ENCODE results near the gene HS3ST4. TPM values are rescaled to one million over a fixed set of nuclear protein-coding genes. Genes with fewer than 3 reads are reported as not detected.

Gene HS3ST4
- total and polyA plus RNA-seq, 2 donors (not counting 3 experiments of a cell fraction or from before 2014, with no cell fraction given) = not detected

DNA sequence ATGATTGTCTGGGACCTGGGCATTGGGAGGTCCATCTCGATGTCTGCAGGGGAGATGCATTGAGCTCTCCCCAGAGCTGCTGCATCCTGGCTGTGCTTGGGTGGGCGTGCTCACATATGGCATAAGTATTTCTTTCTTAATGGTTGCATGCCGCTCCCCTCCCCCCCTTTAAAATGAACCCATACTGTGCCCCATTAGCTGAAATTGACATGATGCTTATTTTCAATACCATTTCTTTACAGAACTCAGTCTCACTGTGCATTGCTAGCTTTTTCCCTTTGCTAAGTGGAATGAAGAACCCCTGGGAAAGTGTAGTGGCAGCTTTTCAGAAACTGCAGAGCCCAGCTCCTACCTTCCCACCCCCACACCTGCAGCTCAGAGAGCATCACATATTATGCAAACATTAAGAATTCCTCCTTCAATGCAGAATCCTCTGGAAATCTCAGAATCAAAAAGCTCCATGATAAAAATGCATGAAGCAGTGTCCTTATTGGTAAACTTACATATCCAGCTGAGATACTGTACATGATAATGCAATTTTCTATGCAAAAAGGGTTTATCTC is 56.4 kb downstream of the HS3ST4 start:
- Histone ChIP-seq H3K36me3 (ENCODE audit: control insufficient read depth in 2 of 2, extremely low read depth in 1 of 2, insufficient read depth in 2 of 2, low read length in 2 of 2) (no peaks in the 10 kb centered on the region), H3K9me1 (replicated peaks; ENCODE audit: control insufficient read depth, extremely low read depth, insufficient read depth, low read length) (no peaks in the 10 kb centered on the region), H3K27ac (ENCODE audit: insufficient read depth, low read depth, low read length) (no peak overlapping the region), H3K79me2 (ENCODE audit: control insufficient read depth, insufficient read depth, low read length) (no peaks in the 10 kb centered on the region), H3K9me3 (replicated peaks; ENCODE audit: control insufficient read depth, insufficient read depth, low read length) (no peaks in the 10 kb centered on the region), H3K4me3 (replicated peaks in 1 of 3; ENCODE audit: insufficient read depth in 1 of 3, low read depth in 1 of 3, low read length in 3 of 3) (no peak overlapping the region), H3K9ac (replicated peaks; ENCODE audit: extremely low read depth, insufficient read depth, low read length) (no peak overlapping the region), H3K4me1 (ENCODE audit: control insufficient read depth, extremely low read depth, insufficient read depth, low read length) (no peaks in the 10 kb centered on the region), H2AFZ (ENCODE audit: low read depth, low read length) (no peak overlapping the region), H3K27me3 (ENCODE audit: control insufficient read depth in 2 of 2, insufficient read depth in 2 of 2, low read length in 2 of 2) (no peaks in the 10 kb centered on the region), H3K4me2 (ENCODE audit: insufficient read depth, low read length) (no peak overlapping the region), H4K20me1 (replicated peaks; ENCODE audit: control insufficient read depth, extremely low read depth, insufficient read depth, low read length) (no peaks in the 10 kb centered on the region)
- dilution Hi-C loops (cut with MboI; ENCODE audit: extremely low pct_ligation_motif_present, low sequenced_read_pairs) (no loop called here), intact Hi-C loops (cut with micrococcal nuclease) (no loop called here)
- no TSS peak for BruUV-seq (replicated peaks)
- CTCF ChIA-PET = no interaction called here
- DNase-seq (ENCODE audit: low read depth, low spot score) = no peak
- TF ChIP-seq GATA2 (IDR thresholded peaks at IDR 0.05; ENCODE audit: insufficient read depth, insufficient read length, low read depth, low read length) = no peak
- POLR2A ChIA-PET = no interaction called here
- no peak for FAIRE-seq

DNA sequence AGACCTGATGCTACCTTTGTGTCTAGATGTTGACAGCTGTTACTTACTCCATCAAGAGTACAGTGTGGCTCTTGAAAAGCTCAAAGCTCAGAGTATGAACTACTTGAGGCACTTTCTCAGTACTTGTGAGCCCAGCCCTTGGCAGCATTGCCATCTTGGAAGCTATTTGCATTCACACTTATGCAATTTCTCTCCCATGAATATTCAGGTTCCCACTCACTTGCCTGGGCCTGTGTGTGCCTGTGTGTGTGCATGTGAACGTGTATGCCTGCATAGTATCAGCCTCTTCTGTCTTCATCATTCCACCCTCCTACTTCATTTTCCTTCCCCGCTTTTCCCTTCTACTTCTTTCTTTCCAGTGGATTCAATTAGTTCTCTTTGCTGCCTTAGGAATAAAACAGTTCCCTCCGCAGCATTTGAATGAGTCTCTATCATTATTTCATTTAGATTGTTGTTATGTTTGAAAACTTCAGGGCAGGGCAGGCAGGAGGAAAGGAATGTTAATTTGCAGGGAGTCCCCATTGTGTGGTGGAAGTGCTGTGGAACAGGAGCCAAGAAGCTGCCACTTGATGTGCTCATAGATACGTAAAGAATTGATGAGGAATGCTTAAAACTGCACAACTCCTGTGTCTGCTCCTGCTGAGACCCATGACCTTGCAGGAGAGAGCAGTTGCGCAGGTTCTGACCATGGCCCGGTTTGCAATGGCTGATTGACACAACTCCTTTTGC is 58.9 kb downstream of the HS3ST4 start:
- dilution Hi-C loops (cut with MboI; ENCODE audit: extremely low pct_ligation_motif_present, low sequenced_read_pairs) (no loop called here), intact Hi-C loops (cut with micrococcal nuclease) (no loop called here)
- no peaks in the 10 kb centered on the region for H3K27me3 ChIP-seq (ENCODE audit: control insufficient read depth in 2 of 2, insufficient read depth in 2 of 2, low read length in 2 of 2)
- H4K20me1 ChIP-seq (replicated peaks; ENCODE audit: control insufficient read depth, extremely low read depth, insufficient read depth, low read length) = no peaks in the 10 kb centered on the region
- no peaks in the 10 kb centered on the region for H3K9me3 ChIP-seq (replicated peaks; ENCODE audit: control insufficient read depth, insufficient read depth, low read length)
- BruUV-seq (replicated peaks) = no TSS peak
- H3K4me3 ChIP-seq (replicated peaks in 1 of 3; ENCODE audit: insufficient read depth in 1 of 3, low read depth in 1 of 3, low read length in 3 of 3) = no peak overlapping the region
- POLR2A ChIA-PET = no interaction called here
- no peak overlapping the region for H3K27ac ChIP-seq (ENCODE audit: insufficient read depth, low read depth, low read length)
- CTCF ChIA-PET = no interaction called here
- H3K4me2 ChIP-seq (ENCODE audit: insufficient read depth, low read length) = no peak overlapping the region
- H3K9ac ChIP-seq (replicated peaks; ENCODE audit: extremely low read depth, insufficient read depth, low read length) = no peak overlapping the region
- H3K9me1 ChIP-seq (replicated peaks; ENCODE audit: control insufficient read depth, extremely low read depth, insufficient read depth, low read length) = no peaks in the 10 kb centered on the region
- no peaks in the 10 kb centered on the region for H3K79me2 ChIP-seq (ENCODE audit: control insufficient read depth, insufficient read depth, low read length)
- FAIRE-seq = no peak
- no peak overlapping the region for H2AFZ ChIP-seq (ENCODE audit: low read depth, low read length)
- TF ChIP-seq FOS (IDR thresholded peaks at IDR 0.05; ENCODE audit: borderline replicate concordance, insufficient read depth, low read length) (no peak), JUN (IDR thresholded peaks at IDR 0.05; ENCODE audit: borderline replicate concordance, insufficient read depth, insufficient read length, low read depth) (no peak), POLR2AphosphoS5 (IDR thresholded peaks at IDR 0.05; ENCODE audit: insufficient read depth, low read depth, low read length) (no peak), EZH2 (IDR thresholded peaks at IDR 0.05; ENCODE audit: borderline replicate concordance, low read depth, low read length, severe bottlenecking) (no peak), GATA2 (IDR thresholded peaks at IDR 0.05; ENCODE audit: insufficient read depth, insufficient read length, low read depth, low read length) (no peak)
- TF ChIP-seq, protein P1, sequence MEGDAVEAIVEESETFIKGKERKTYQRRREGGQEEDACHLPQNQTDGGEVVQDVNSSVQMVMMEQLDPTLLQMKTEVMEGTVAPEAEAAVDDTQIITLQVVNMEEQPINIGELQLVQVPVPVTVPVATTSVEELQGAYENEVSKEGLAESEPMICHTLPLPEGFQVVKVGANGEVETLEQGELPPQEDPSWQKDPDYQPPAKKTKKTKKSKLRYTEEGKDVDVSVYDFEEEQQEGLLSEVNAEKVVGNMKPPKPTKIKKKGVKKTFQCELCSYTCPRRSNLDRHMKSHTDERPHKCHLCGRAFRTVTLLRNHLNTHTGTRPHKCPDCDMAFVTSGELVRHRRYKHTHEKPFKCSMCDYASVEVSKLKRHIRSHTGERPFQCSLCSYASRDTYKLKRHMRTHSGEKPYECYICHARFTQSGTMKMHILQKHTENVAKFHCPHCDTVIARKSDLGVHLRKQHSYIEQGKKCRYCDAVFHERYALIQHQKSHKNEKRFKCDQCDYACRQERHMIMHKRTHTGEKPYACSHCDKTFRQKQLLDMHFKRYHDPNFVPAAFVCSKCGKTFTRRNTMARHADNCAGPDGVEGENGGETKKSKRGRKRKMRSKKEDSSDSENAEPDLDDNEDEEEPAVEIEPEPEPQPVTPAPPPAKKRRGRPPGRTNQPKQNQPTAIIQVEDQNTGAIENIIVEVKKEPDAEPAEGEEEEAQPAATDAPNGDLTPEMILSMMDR (IDR thresholded peaks at IDR 0.05; ENCODE audit: extremely low read depth in 1 of 2, insufficient read depth in 1 of 2, low read depth in 1 of 2, low read length in 2 of 2) = no peak
- no peak for DNase-seq (ENCODE audit: low read depth, low spot score)
- no peaks in the 10 kb centered on the region for H3K4me1 ChIP-seq (ENCODE audit: control insufficient read depth, extremely low read depth, insufficient read depth, low read length)
- H3K36me3 ChIP-seq (ENCODE audit: control insufficient read depth in 2 of 2, extremely low read depth in 1 of 2, insufficient read depth in 2 of 2, low read length in 2 of 2) = no peaks in the 10 kb centered on the region

Data from endothelial cell of umbilical vein (primary cell).